Prostate gland (tissue), 2 donors: ENCODE results near the gene PROM1. TPM values are rescaled to one million over a fixed set of nuclear protein-coding genes. Genes with fewer than 3 reads are reported as not detected.

Experiments used
- DNase-seq: peaks from one replicate; pipeline ENCODE4 v3.0.0-alpha.2; 2019; ENCODE audit warnings: low spot score
- H3K27ac ChIP-seq, 2 donors: fragments of 200-600 bp; sonication (generic); 2 replicates each; pipeline ENCODE4 v1.5.1; 2017 to 2019
- H3K27me3 ChIP-seq: fragments of 200-600 bp; sonication (generic); replicated peaks from 2 replicates; pipeline ENCODE4 v1.5.1; 2019; ENCODE audit not compliant: insufficient read depth
- H3K36me3 ChIP-seq, 2 donors: fragments of 200-600 bp; sonication (generic); 1 replicate in 1 of 2; 2 replicates in 1 of 2; pipeline versions ENCODE4 v1.5.1 to v1.8.1; 2017 to 2019
- H3K4me1 ChIP-seq: fragments of 200-600 bp; sonication (generic); replicated peaks from 2 replicates; pipeline ENCODE4 v1.5.1; 2019
- H3K4me3 ChIP-seq, 2 donors: fragments of 200-600 bp; sonication (generic); 2 replicates each; pipeline ENCODE4 v1.5.1; 2017 to 2019
- H3K9me3 ChIP-seq: fragments of 200-600 bp; sonication (generic); 2 replicates; pipeline ENCODE4 v1.5.1; 2017
- POLR2A ChIP-seq: fragments of 450-650 bp; IDR thresholded peaks from one replicate; pipeline ENCODE4 v1.6.1; 2016; ENCODE audit warnings: antibody characterized with exemption, mild to moderate bottlenecking
- POLR2AphosphoS5 ChIP-seq: sonication (generic); formaldehyde crosslinking; IDR thresholded peaks from one replicate; pipeline ENCODE4 v1.6.1; 2017; ENCODE audit warnings: antibody characterized with exemption
- WGBS: methylation state at CpG from one replicate; pipeline ENCODE4 v1.1.5; 2018; 5-methylcytosine and 5-hydroxymethylcytosine counted together
- intact Hi-C: fragments of 100-400 bp; cut with DNase I; formaldehyde crosslinking; loops from one replicate; pipeline ENCODE4 v1.14.2; 2022
- total RNA-seq, 2 donors: library from RNA; depleted of rRNA; stranded (reverse); fragments of >200 nt; gene quantifications; one replicate each; pipeline ENCODE4 v1.1.0, GENCODE V29; 2016
- TF ChIP-seq, protein P1 (sequence below), 4 experiments: fragments of 200-600 bp in 2 of 4; fragments of 450-650 bp in 2 of 4; sonication (generic) in 2 of 4; IDR thresholded peaks; 1 replicate in 3 of 4; 2 replicates in 1 of 4; pipeline ENCODE4 v1.5.1; 2016 to 2019; ENCODE audit warnings: antibody characterized with exemption in 4 of 4, mild to moderate bottlenecking in 2 of 4, moderate library complexity in 2 of 4

Gene PROM1
- total RNA-seq, 2 donors from 2014 or later, result 5.7 to 9.7 TPM

DNA sequence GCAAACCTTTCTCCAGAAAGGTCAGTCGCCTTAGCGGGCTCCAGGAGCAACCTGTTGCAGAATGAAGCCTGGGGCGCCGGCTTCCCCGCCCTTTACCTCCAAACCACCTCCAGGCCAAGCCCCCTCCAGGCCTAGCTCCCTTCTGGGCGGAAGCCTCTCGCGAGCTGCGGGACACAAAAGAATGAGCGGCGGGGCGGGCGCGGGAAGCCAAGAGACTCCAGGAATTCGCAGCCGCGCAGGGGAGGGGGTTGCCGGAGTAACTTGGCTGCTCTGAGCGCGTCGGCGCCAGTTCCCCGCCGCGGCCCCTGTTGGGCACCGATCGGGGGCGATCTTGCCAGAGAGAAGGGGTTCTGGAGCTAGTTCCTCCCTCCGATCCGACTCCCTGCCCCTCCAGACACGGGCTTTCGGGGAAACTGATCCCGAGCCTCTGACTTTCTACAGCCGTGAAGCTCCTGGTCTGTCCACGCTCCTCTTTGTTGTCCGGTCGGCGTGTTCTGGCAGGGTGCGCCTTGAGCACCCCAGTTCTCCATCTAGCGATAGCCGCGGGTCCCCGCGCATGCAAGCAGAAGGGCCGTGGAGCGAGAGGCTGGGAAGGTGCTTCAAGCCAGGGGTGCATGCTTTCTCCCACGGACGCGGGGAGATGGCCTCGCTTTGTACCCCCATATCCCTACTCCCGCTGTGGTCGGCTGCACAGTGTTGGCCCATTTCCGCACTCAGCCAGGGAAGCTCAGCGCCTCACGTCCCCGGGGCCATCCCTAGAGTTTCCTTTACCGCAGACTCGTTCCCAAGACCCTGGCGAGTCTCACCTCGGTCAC lies 1.2 kb downstream of the PROM1 start:
- Histone ChIP-seq H3K36me3 (no peaks in the 10 kb centered on the region), H3K4me3 (peak overlapping the region; percentile 26), H3K27ac (no peak overlapping the region), H3K27me3 (peaks cover 10% of the 10 kb centered on the region), H3K9me3 (no peaks in the 10 kb centered on the region), H3K4me1 (peaks cover 11% of the 10 kb centered on the region)
- TF ChIP-seq, protein P1, sequence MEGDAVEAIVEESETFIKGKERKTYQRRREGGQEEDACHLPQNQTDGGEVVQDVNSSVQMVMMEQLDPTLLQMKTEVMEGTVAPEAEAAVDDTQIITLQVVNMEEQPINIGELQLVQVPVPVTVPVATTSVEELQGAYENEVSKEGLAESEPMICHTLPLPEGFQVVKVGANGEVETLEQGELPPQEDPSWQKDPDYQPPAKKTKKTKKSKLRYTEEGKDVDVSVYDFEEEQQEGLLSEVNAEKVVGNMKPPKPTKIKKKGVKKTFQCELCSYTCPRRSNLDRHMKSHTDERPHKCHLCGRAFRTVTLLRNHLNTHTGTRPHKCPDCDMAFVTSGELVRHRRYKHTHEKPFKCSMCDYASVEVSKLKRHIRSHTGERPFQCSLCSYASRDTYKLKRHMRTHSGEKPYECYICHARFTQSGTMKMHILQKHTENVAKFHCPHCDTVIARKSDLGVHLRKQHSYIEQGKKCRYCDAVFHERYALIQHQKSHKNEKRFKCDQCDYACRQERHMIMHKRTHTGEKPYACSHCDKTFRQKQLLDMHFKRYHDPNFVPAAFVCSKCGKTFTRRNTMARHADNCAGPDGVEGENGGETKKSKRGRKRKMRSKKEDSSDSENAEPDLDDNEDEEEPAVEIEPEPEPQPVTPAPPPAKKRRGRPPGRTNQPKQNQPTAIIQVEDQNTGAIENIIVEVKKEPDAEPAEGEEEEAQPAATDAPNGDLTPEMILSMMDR (IDR thresholded peaks at IDR 0.05), result no peak
- TF ChIP-seq POLR2AphosphoS5 (no peak), POLR2A (no peak)
- 1% methylated on average over 60 of the region's 60 CpGs for WGBS
- no peak for DNase-seq
- intact Hi-C loops, result loop anchor here (5.0 kb wide), 1 partner anchor 50 kb away; no protein-coding TSS in a partner anchor

DNA sequence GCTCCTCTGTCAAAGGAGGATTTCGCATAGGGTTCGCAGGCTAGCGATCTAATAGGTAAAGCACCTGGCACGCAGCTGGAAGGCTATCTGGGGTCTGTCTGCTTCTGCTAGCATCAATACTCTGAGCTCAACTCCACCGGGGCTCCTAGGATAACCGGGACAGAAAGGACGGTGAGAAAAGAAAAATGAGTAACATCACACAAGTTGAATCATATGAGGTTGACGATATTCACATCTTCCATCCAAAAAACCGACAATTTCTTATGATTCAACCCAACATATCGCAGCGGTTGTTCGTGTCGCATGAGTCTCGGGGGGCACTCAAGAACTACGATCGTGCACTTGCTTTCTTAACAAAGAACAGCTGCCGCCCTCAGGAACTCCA lies 1.8 kb downstream of the PROM1 start:
- intact Hi-C loops, result loop anchor here (5.0 kb wide), 1 partner anchor 50 kb away; no protein-coding TSS in a partner anchor
- Histone ChIP-seq H3K27ac (no peak overlapping the region), H3K4me1 (peaks cover 11% of the 10 kb centered on the region), H3K4me3 (peak overlapping the region; percentile 26), H3K27me3 (peaks cover 10% of the 10 kb centered on the region), H3K9me3 (no peaks in the 10 kb centered on the region), H3K36me3 (no peaks in the 10 kb centered on the region)
- 23% methylated on average over 17 of the region's 17 CpGs for WGBS
- TF ChIP-seq, protein P1 (IDR thresholded peaks at IDR 0.05), result no peak
- no peak for TF ChIP-seq POLR2AphosphoS5
- TF ChIP-seq POLR2A, result no peak
- no peak for DNase-seq

DNA sequence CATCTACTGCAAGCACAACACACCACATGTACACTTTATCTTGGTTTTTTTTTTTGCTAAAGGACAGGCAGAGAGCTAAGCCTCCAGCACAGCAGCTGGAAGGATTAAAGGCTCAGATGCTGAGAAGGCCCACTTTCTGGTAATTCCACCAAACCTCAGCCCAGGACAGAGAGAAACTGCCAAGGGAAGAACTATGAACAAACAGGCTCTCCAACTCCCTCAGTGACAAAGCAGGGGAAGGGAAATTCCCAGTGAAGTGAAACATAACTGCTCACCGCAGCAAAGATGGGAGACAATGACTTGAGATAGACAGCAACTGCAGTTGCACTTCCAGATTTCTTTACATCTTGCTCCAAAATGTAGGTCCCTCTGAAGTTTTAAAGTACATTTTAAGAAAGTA lies 4.8 kb downstream of the PROM1 start:
- TF ChIP-seq POLR2A (no peak), POLR2AphosphoS5 (no peak)
- TF ChIP-seq, protein P1 (IDR thresholded peaks at IDR 0.05), result no peak
- WGBS, result 33% methylated on average over 1 of the region's 1 CpG
- Histone ChIP-seq H3K27me3 (peaks cover 10% of the 10 kb centered on the region), H3K27ac (no peak overlapping the region), H3K4me1 (peaks cover 11% of the 10 kb centered on the region), H3K4me3 (no peak overlapping the region), H3K9me3 (no peaks in the 10 kb centered on the region), H3K36me3 (no peaks in the 10 kb centered on the region)
- no peak for DNase-seq
- intact Hi-C loops, result no loop called here

DNA sequence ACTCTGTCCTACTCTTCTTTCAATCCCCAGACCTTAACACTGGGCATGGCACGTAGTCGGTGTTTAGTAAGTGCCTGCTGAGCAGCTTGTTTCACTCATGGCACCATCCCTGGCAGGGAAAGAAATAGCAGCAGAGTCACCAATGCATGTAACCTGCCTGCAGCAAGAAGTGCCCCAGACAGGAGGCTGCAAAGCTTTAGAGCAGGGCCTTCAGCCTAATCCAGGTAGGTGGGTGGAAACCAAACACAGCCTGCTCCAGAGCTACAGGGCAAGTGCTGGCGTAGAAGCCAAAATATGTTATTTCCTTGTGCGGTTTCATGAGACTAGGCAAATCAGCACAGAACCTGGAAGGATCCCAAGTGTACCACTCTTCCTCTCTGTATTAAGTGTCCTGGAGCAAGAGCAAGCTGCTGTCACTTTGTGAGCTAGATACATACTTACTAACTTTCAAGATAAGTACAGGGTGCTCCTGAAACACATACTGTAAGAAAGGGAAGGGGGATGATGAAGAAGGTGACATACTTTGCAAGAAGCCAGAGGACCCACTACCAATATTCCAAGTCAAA lies 5.5 kb downstream of the PROM1 start:
- H3K36me3 ChIP-seq, result no peaks in the 10 kb centered on the region
- H3K9me3 ChIP-seq, result no peaks in the 10 kb centered on the region
- peaks cover 5% of the 10 kb centered on the region for H3K4me1 ChIP-seq
- DNase-seq, result no peak
- no peak for TF ChIP-seq POLR2A
- no peak for TF ChIP-seq POLR2AphosphoS5
- TF ChIP-seq, protein P1 (IDR thresholded peaks at IDR 0.05), result no peak
- 69% methylated on average over 4 of the region's 4 CpGs for WGBS
- peaks cover 9% of the 10 kb centered on the region for H3K27me3 ChIP-seq
- no peak overlapping the region for H3K27ac ChIP-seq
- no peak overlapping the region for H3K4me3 ChIP-seq
- intact Hi-C loops, result no loop called here

DNA sequence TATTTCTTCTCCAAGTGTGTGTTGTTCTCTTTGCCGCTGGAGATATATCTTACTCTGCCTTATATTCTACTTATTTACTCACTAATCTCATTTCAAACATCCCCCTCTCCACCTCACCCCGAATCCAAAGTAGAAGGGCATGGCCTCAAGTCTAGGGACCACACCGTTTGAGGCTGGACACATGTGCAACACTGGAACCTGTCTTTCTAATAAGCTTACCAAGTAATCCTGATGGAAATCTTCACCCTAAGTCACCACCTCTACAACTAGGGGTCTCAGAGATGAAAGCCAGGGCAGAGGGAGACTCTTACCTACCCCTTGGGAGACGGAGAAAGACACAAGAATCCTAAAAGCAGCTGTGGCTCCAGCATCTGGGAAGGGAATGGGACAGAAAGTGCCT lies 6.0 kb downstream of the PROM1 start:
- H3K9me3 ChIP-seq, result no peaks in the 10 kb centered on the region
- H3K4me1 ChIP-seq, result peaks cover under 1% of the 10 kb centered on the region
- peaks cover 5% of the 10 kb centered on the region for H3K27me3 ChIP-seq
- no peak for DNase-seq
- WGBS, result 71% methylated on average over 4 of the region's 4 CpGs
- intact Hi-C loops, result no loop called here
- H3K27ac ChIP-seq, result no peak overlapping the region
- no peak overlapping the region for H3K4me3 ChIP-seq
- H3K36me3 ChIP-seq, result no peaks in the 10 kb centered on the region
- TF ChIP-seq POLR2A, result no peak
- TF ChIP-seq POLR2AphosphoS5, result no peak
- TF ChIP-seq, protein P1 (IDR thresholded peaks at IDR 0.05), result no peak
